ENCODE data around the gene A2M. TPM values are rescaled to one million over a fixed set of nuclear protein-coding genes. Genes with fewer than 3 reads are reported as not detected.
A peak's percentile ranks its signal among the peaks of the same experiment; 100 is the strongest.

The A2M gene
- total RNA-seq, 1 donor from 2014 or later = 4.2 TPM

- H3K36me3 Mint-ChIP-seq (ENCODE audit: low read depth, unreplicated experiment) = no peaks in the 10 kb centered on the region
- H3K27ac ChIP-seq (ENCODE audit: low read depth, low read length) = no peak overlapping the region
- no peaks in the 10 kb centered on the region for H3K27me3 ChIP-seq (ENCODE audit: insufficient read depth, low read length)
- no peaks in the 10 kb centered on the region for H3K9me3 Mint-ChIP-seq (ENCODE audit: unreplicated experiment)
- H3K4me1 Mint-ChIP-seq (ENCODE audit: low read depth, unreplicated experiment) = peaks cover 6% of the 10 kb centered on the region
- H3K27ac Mint-ChIP-seq (ENCODE audit: unreplicated experiment) = no peak overlapping the region
- H3K4me1 ChIP-seq (ENCODE audit: insufficient read depth, low read length) = no peaks in the 10 kb centered on the region
- TF ChIP-seq CTCF (IDR thresholded peaks at IDR 0.05; ENCODE audit: insufficient read depth, low read depth, low read length) (no peak), EZH2 (IDR thresholded peaks at IDR 0.05; ENCODE audit: insufficient read depth, low read length) (no peak)
- H2AFZ ChIP-seq (ENCODE audit: low read depth, low read length) = no peak overlapping the region
- no peaks in the 10 kb centered on the region for H3K36me3 ChIP-seq (ENCODE audit: insufficient read depth, low read length)
- peak overlapping the region; percentile 68 for H3K4me3 Mint-ChIP-seq (ENCODE audit: unreplicated experiment)
- H3K9me3 ChIP-seq (ENCODE audit: insufficient read depth, low read depth, low read length) = no peaks in the 10 kb centered on the region
- H3K4me3 ChIP-seq (ENCODE audit: insufficient read depth, low read depth, low read length) = no peak overlapping the region
- H3K9ac ChIP-seq (ENCODE audit: low read length) = no peak overlapping the region
- no peaks in the 10 kb centered on the region for H3K79me2 ChIP-seq (ENCODE audit: insufficient read depth, low read length)
- DNase-seq (ENCODE audit: low read depth) = no peak
- H4K20me1 ChIP-seq (ENCODE audit: insufficient read depth, low read length) = no peaks in the 10 kb centered on the region
- no peak for FAIRE-seq
- no peak overlapping the region for H3K4me2 ChIP-seq (ENCODE audit: low read length)
- no peaks in the 10 kb centered on the region for H3K27me3 Mint-ChIP-seq (ENCODE audit: low read depth, unreplicated experiment)
Measured at GRCh38 chr12:9066183-9066623, 49.5 kb downstream of the A2M start.

- no peaks in the 10 kb centered on the region for H3K9me3 Mint-ChIP-seq (ENCODE audit: unreplicated experiment)
- H3K27ac Mint-ChIP-seq (ENCODE audit: unreplicated experiment) = no peak overlapping the region
- Histone ChIP-seq H3K27ac (ENCODE audit: low read depth, low read length) (no peak overlapping the region), H3K79me2 (ENCODE audit: insufficient read depth, low read length) (no peaks in the 10 kb centered on the region), H4K20me1 (ENCODE audit: insufficient read depth, low read length) (no peaks in the 10 kb centered on the region), H3K4me3 (ENCODE audit: insufficient read depth, low read depth, low read length) (no peak overlapping the region), H3K4me1 (ENCODE audit: insufficient read depth, low read length) (no peaks in the 10 kb centered on the region), H3K36me3 (ENCODE audit: insufficient read depth, low read length) (no peaks in the 10 kb centered on the region), H3K4me2 (ENCODE audit: low read length) (no peak overlapping the region), H3K27me3 (ENCODE audit: insufficient read depth, low read length) (no peaks in the 10 kb centered on the region), H3K9ac (ENCODE audit: low read length) (no peak overlapping the region), H2AFZ (ENCODE audit: low read depth, low read length) (no peak overlapping the region), H3K9me3 (ENCODE audit: insufficient read depth, low read depth, low read length) (no peaks in the 10 kb centered on the region)
- peak overlapping the region; percentile 77 for H3K4me3 Mint-ChIP-seq (ENCODE audit: unreplicated experiment)
- no peak for TF ChIP-seq EZH2 (IDR thresholded peaks at IDR 0.05; ENCODE audit: insufficient read depth, low read length)
- no peak for TF ChIP-seq CTCF (IDR thresholded peaks at IDR 0.05; ENCODE audit: insufficient read depth, low read depth, low read length)
- FAIRE-seq (no peak), DNase-seq (ENCODE audit: low read depth) (no peak)
- no peaks in the 10 kb centered on the region for H3K27me3 Mint-ChIP-seq (ENCODE audit: low read depth, unreplicated experiment)
- H3K36me3 Mint-ChIP-seq (ENCODE audit: low read depth, unreplicated experiment) = no peaks in the 10 kb centered on the region
- H3K4me1 Mint-ChIP-seq (ENCODE audit: low read depth, unreplicated experiment) = peaks cover 6% of the 10 kb centered on the region
Measured at GRCh38 chr12:9065607-9065856, 50.2 kb downstream of the A2M start.

- Histone ChIP-seq H2AFZ (ENCODE audit: low read depth, low read length) (peak overlapping the region; percentile 95), H3K4me1 (ENCODE audit: insufficient read depth, low read length) (no peaks in the 10 kb centered on the region), H3K79me2 (ENCODE audit: insufficient read depth, low read length) (no peaks in the 10 kb centered on the region), H3K9ac (ENCODE audit: low read length) (peak overlapping the region; percentile 83), H4K20me1 (ENCODE audit: insufficient read depth, low read length) (no peaks in the 10 kb centered on the region), H3K9me3 (ENCODE audit: insufficient read depth, low read depth, low read length) (no peaks in the 10 kb centered on the region), H3K27ac (ENCODE audit: low read depth, low read length) (no peak overlapping the region), H3K36me3 (ENCODE audit: insufficient read depth, low read length) (no peaks in the 10 kb centered on the region), H3K27me3 (ENCODE audit: insufficient read depth, low read length) (no peaks in the 10 kb centered on the region), H3K4me2 (ENCODE audit: low read length) (peak overlapping the region; percentile 90), H3K4me3 (ENCODE audit: insufficient read depth, low read depth, low read length) (peak overlapping the region; percentile 67)
- DNase-seq (ENCODE audit: low read depth) (peak; percentile 9), FAIRE-seq (no peak)
- TF ChIP-seq EZH2 (IDR thresholded peaks at IDR 0.05; ENCODE audit: insufficient read depth, low read length) (no peak), CTCF (IDR thresholded peaks at IDR 0.05; ENCODE audit: insufficient read depth, low read depth, low read length) (no peak)
- Mint-ChIP-seq H3K36me3 (ENCODE audit: low read depth, unreplicated experiment) (no peaks in the 10 kb centered on the region), H3K27me3 (ENCODE audit: low read depth, unreplicated experiment) (no peaks in the 10 kb centered on the region), H3K4me3 (ENCODE audit: unreplicated experiment) (peak overlapping the region; percentile 92), H3K4me1 (ENCODE audit: low read depth, unreplicated experiment) (peaks cover 6% of the 10 kb centered on the region), H3K27ac (ENCODE audit: unreplicated experiment) (no peak overlapping the region), H3K9me3 (ENCODE audit: unreplicated experiment) (no peaks in the 10 kb centered on the region)
Measured at GRCh38 chr12:9064815-9065606, 50.7 kb downstream of the A2M start.
